ENCODE results near the gene GJD4. TPM values are rescaled to one million over a fixed set of nuclear protein-coding genes. Genes with fewer than 3 reads are reported as not detected.

The GJD4 gene
- total RNA-seq, 2 donors from 2014 or later, result not detected

DNA sequence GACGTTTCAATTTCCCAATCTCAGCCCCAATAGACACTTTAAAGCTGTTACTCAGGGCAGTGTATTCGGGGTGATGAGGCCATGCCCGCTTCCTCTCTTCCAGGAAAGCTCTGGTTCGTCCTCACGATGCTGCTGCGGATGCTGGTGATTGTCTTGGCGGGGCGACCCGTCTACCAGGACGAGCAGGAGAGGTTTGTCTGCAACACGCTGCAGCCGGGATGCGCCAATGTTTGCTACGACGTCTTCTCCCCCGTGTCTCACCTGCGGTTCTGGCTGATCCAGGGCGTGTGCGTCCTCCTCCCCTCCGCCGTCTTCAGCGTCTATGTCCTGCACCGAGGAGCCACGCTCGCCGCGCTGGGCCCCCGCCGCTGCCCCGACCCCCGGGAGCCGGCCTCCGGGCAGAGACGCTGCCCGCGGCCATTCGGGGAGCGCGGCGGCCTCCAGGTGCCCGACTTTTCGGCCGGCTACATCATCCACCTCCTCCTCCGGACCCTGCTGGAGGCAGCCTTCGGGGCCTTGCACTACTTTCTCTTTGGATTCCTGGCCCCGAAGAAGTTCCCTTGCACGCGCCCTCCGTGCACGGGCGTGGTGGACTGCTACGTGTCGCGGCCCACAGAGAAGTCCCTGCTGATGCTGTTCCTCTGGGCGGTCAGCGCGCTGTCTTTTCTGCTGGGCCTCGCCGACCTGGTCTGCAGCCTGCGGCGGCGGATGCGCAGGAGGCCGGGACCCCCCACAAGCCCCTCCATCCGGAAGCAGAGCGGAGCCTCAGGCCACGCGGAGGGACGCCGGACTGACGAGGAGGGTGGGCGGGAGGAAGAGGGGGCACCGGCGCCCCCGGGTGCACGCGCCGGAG is 2.6 kb downstream of the GJD4 start:
- intact Hi-C loops (cut with DNase I), result loop anchor here in 1 of 2 donors (10.0 kb wide), 1 partner anchor 373 kb away; no protein-coding TSS in a partner anchor
- DNase-seq, result peak; percentile 33

DNA sequence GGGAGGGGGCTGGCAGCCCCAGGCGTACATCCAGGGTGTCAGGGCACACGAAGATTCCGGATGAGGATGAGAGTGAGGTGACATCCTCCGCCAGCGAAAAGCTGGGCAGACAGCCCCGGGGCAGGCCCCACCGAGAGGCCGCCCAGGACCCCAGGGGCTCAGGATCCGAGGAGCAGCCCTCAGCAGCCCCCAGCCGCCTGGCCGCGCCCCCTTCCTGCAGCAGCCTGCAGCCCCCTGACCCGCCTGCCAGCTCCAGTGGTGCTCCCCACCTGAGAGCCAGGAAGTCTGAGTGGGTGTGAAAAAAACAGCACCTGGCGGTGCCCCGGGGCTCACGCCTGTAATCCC is 3.2 kb downstream of the GJD4 start:
- DNase-seq (no peak), ATAC-seq (peak; percentile 11 to 23)
- intact Hi-C loops (cut with DNase I), result loop anchor here in 1 of 2 donors (10.0 kb wide), 1 partner anchor 373 kb away; no protein-coding TSS in a partner anchor

More for the DNA sequence above, 2.6 kb downstream of the GJD4 start:
- ATAC-seq, result peak; percentile 27 to 60

DNA sequence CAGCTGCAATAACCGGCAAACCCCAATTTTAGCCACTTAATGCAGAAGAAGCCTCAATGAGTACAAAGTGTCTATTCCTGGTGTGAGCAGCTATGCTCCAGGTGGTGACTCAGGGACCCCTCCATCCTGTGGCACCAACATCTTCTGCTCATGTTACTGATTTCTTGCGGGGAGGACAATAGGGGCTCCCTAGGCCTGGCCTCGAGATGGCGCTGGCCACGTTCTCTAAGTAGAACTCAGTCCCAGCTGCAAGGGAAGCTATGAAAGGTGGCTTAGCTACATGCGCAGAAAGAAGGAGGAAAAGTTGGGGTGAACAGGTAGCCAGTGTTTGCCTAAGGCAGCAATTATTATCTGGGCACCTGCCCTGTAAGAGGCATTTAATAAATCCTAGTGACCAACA is 6.6 kb downstream of the GJD4 start:
- DNase-seq, result no peak
- intact Hi-C loops (cut with DNase I), result no loop called here

DNA sequence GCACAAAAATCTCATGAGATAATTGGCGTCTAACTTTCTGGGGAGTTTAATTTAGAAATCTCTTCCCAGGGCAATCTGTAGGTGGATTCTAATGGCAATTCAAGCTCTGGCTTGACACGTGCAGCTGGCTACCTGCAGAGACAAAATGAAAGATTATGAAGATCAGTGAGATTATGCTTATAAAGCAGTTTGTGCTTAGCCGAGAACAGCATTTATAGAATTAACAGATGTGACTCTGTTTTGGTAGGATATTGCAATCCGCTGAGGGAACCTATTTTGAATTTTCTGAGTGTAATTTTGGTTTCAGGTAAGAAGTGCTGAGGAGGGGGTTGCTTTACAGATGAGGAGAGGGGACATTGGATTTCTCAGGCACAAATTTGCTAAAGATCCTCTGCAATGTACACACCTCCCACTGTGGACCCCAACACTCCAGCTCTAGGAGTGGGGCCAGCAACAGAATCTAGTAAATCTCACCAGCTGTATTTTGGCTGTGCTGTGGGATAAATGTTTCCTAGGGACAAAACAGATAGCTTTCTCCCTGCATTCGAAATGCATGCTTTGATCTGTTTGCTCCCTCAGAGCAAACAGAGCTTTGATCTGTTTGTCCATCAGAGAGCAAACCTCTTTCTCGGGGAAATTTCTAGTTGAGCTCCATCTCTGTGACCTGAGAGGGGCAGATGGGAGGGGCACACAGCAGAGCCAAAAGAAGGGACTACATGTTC is 7.4 kb downstream of the GJD4 start:
- intact Hi-C loops (cut with DNase I), result no loop called here
- DNase-seq (no peak), ATAC-seq (no peak)

More for the DNA sequence above, 6.6 kb downstream of the GJD4 start:
- no peak for ATAC-seq

DNA sequence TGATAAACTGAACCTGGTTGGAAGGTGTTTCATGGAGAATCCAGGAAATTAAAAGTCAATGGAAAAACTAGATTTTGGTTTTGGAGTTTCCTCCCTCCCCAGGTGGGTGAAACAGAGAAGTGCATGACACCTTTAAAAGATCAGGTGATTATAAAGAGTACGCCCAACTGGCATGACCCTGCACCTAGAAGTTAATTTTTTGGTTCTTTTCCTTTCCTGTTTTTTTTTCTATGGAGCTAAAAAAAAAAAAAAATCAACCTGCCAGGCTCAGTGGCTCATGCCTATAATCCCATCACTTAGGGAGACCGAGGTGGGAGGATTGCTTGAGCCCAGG is 7.9 kb downstream of the GJD4 start:
- intact Hi-C loops (cut with DNase I), result no loop called here
- no peak for ATAC-seq
- DNase-seq, result no peak

DNA sequence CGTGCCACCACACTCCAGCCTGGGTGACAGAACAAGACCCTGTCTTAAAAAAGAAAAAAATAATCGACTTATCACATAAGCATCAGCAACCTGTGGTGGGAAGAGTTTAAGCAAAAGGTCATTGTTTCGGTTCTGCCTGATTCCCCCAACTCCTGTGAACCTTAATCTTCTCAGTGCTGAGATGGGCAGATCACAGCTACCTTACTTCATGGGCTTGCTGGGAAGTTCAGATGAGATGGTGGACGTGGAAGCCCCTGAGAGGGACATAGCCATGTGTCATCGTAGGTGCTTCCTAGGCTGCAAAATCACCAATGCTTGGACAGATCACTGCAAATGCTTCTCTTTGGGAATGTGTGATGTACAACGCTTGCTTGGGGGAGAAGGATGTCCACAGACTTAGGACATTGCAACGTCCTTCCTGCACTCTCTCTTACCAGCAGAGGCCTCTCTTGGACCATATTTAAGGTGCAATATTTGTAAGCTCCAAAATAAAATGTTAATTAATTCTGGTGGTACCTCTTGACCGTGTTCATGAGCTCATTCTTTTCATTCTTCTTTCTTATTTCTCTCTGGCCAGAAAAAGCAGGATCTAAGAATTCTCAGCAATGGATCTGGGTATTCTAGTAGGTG is 8.6 kb downstream of the GJD4 start:
- intact Hi-C loops (cut with DNase I), result no loop called here
- ATAC-seq (no peak), DNase-seq (no peak)

DNA sequence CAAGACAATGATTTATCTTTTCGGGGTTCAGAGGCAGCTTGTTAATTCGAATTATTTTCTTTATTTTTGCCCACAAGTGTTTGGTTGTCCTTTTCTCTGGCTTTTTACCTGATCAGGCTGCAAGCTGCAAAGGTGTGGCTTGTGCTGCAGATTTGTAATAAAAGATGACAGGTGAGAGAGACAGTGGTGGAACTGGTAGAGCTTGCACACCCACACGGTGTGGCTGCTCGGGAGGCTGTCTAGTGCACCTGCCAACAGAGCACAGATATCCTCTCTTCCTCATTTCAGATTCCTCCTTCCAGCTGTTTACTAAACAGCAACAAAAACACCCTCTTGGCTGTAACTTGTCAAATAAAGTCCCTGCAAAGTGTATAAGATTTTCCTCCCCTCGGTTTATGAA is 9.2 kb downstream of the GJD4 start:
- intact Hi-C loops (cut with DNase I), result no loop called here
- ATAC-seq (no peak), DNase-seq (no peak)

DNA sequence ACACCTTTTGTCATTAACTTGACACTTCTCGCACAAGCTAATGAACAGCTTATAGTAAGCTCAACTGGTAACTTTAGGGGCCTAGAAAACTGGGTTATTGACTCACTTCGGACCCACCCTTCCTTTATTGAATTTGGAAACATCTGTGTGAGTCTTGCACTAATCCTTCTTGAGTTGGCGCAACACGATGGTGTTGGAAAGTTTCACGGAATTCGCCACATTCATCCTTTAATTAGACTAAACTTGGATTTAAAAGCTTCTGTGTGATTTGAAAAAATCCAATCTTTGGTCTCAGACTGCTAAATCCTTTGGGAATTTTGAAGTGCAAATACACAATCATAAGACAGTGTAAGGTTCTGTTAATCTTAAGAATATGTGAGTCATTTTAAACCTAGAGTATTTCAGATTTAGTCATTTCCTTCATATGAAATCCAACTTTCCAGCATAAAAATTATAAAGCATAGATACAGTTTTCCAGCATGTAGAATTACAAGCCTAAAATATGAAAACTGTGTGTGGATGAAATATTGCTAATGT is 21.9 kb downstream of the GJD4 start:
- ATAC-seq, result no peak
- DNase-seq, result no peak
- intact Hi-C loops (cut with DNase I), result no loop called here

DNA sequence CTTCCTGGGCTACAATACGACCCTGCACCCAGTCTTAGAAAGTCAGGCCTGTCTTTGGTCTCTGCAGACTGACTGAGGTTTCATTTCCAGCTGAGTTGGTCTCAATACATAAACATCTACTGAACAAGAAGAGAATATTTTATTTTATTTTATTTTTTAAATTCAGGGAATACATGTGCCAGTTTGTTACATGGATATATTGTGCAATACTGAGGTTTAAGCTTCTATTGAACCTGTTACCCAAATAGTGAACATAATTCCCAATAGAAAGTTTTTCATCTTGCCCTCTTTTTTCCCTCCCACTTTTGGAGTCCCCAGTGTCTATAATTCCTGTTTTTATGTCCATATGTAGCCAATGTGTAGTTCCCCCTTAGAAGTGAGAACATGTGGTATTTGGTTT is 26.3 kb downstream of the GJD4 start:
- no peak for ATAC-seq
- DNase-seq, result no peak
- intact Hi-C loops (cut with DNase I), result loop anchor here (10.0 kb wide), 2 partner anchors 373 to 1243 kb away; no protein-coding TSS in a partner anchor

DNA sequence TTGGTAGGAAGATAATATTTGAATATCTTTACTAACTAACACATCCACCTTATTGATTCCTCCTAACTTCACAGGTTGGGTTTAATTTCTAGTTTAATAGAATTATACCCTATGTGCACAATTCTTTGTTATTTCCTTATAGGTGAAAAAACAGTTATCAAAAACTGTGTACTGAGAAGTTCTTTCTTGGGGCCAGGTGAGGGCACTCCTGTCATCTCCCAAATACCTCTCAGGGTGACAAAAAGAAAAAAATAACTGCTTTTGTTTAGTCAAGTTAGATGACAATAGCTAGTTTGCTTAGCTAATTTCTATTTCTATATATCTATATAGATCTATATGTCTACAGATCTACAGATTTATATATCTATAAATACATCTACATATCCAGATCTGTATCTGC is 26.9 kb downstream of the GJD4 start:
- DNase-seq (no peak), ATAC-seq (no peak)
- intact Hi-C loops (cut with DNase I), result loop anchor here (10.0 kb wide), 2 partner anchors 373 to 1243 kb away; no protein-coding TSS in a partner anchor

DNA sequence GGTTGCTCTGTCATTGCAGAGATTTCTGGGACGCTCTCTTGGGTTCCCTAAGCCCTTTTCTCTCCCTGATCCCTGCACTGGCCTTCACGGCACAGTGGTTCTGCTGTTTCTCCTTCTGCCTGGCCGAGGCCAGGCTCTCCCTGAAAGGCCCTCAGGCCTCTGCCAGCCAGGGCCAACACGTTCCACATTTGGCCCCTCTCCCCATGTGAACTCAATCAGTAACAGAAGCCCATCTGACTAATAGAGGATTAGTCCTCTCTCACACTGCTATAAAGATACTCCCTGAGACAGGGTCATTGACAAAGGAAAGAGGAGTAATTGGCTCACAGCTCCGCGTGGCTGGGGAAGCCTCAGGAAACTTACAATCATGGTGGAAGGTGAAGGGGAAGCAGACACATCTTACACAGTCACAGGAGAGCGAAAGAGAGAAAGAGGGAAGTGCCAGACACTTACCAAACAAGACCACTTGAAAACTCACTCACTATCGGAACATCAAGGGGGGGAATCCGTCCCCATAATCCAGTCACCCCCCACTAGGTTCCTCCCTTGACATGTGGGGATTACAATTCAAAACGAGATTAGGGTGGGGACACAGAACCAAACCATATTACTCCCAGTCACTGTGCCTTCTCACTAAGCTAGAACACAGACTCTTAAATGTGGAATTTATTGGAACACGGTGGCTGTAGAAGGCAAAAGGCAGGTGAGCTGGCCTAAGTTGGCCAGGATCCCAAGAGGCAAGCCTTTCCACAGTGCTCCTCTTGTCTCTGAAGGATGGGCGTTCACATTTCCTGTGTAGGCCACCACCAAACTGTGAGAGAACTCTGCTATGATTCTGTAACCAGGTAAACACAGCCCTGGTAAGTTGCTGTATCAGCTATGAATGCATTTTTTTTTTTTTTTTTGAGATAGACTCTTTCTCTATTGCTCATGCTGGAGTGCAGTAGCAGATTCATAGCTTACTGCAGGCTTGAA is 28.2 kb downstream of the GJD4 start:
- intact Hi-C loops (cut with DNase I), result loop anchor here (10.0 kb wide), 2 partner anchors 372 to 1242 kb away; no protein-coding TSS in a partner anchor
- ATAC-seq (no peak), DNase-seq (no peak)

DNA sequence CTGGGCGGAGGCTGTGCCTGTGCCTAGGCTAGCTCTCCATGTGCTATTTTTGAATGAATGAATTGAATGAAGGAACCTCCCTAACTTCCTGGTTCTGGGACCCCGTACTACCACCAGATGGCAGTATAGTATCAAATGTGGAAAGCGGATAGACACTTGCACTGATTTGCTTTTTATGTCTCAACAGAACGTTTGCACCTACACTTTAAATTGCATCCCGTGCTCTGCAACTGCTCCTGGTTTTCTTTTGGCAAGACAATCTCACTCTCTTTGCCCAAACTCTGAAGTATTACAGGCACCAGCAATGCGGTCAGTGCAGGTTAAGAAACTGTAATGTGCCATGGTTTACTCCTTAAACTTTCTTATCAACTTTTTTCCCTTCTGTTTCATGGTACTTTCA is 30.4 kb downstream of the GJD4 start:
- ATAC-seq, result peak; percentile 59 to 61
- DNase-seq, result no peak
- intact Hi-C loops (cut with DNase I), result loop anchor here (2.0 to 10.0 kb wide), 7 partner anchors 292 to 1242 kb away; no protein-coding TSS in a partner anchor

DNA sequence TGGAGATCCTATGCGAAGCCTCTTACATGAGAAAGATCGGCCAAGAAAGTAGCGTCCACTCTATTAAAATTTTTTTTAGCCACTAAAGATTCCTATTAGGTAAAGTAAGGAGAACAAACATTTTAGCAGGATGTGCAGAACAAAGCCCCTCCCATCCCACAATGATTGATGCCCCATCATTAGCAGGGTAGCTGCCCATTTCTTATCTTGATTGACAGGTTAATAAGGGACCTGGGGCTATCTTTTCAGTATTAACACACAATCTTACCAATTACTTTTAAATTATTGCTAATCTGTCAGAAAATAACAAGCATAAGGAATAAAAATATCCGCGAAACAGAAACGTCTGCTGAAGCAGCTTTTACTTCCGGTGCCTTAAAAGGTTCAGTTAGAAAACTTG is 31.8 kb downstream of the GJD4 start:
- intact Hi-C loops (cut with DNase I), result loop anchor here (5.0 to 10.0 kb wide), 6 partner anchors 290 to 1240 kb away; no protein-coding TSS in a partner anchor
- ATAC-seq (no peak), DNase-seq (no peak)

DNA sequence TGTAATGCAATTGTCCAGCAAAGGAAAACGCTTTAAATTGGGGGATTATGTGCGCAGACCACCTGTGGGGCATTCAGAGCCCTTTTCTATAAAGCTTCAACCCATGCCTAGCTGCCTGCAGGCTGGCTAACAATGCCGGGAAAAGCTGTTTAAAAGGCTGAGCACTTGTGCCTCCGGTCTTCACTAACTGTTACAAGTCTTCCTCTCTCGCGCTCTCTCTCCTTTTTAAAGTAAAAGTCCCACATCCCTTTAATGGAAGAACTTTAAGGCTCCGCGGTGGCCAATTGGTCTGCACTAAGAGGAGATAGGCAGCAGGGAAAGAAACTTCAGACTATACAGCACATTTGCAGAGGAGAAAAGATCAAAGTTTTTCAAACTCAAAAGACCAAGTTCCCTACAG is 32.3 kb downstream of the GJD4 start:
- ATAC-seq (no peak), DNase-seq (no peak)
- intact Hi-C loops (cut with DNase I), result loop anchor here (5.0 to 10.0 kb wide), 6 partner anchors 290 to 1240 kb away; no protein-coding TSS in a partner anchor

DNA sequence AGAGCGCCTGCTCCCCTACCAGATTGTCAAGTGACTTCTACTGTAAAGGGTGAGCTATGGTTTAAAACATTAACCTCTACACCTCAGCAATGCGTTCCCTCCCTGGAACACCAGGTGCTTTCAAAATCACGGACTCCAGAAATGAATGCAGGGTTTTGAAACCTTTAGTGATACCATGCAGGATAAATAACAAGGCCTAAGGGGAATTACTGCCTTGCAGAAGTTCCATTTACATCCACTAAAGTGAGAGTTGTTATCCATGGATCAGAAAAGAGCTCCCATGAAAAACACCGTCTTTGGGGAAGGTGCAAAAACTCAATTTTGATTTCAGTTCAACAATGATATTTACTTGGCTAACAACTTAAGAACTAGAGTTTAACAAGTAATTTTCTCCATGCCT is 33.0 kb downstream of the GJD4 start:
- intact Hi-C loops (cut with DNase I), result loop anchor here (5.0 to 10.0 kb wide), 6 partner anchors 289 to 1239 kb away; no protein-coding TSS in a partner anchor
- DNase-seq, result no peak
- ATAC-seq, result no peak

DNA sequence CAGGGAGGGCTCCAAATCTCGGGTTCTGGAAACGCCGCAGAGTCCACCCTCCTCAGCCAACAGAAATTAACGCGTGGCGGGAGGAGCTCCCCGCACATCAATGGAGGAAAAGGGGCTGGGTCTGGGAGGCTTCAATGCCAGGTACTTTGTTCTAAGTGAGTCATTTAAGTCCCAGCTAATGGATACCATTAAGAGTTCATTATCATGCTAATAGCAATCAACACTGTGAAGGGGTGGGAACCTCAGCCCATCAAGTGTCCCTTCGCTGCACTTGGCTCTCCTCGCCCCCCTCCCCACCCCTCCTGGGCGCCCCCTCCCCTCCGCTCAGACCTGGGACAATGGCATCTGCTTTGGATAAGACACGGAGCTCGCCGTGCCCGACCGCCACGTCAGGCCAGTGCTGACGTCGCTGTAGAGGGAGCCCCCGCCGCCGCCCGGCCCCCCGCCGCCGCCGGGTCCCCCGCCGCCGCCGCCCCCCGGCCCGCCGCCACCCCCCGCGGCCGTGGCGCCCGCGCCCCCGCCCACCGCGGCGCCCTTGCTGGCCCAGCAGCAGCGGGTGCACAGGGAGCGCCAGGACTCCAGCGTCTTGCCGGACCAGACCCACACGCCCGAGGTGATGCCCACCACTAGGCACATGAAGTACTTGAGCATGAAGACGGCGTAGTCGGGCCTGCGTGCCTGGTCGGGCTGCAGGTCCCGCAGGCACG is 34.0 kb downstream of the GJD4 start:
- intact Hi-C loops (cut with DNase I), result loop anchor here (5.0 to 10.0 kb wide), 6 partner anchors 288 to 1238 kb away; no protein-coding TSS in a partner anchor
- ATAC-seq (no peak), DNase-seq (no peak)

DNA sequence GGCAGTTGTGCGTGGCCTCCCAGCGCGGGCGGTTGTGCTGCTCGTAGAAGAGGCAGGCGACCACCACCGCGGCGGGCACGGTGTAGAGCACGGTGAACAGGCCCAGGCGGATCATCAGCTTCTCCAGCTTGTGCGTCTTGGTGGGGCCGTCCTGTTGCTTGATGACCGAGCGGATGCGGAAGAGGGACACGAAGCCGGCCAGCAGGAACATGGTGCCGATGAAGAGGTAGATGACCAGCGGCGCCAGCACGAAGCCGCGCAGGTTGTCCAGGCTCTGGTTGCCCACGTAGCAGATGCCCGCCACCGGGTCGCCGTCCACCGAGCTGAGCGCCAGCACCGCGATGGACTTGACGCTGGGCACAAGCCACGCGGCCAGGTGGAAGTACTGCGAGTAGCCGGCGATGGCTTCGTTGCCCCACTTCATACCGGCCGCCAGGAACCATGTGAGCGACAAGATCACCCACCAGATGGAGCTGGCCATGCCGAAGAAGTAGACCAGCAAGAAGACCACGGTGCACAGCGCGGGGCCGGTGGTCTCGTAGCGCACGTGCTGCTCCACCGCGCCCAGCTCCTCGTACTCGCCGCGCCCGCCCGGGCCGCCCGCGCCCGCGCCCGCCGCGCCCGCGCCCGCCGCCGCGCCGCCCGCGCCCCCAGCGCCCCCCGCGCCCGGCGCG is 34.7 kb downstream of the GJD4 start:
- DNase-seq (peak; percentile 43), ATAC-seq (no peak)
- intact Hi-C loops (cut with DNase I), result loop anchor here (5.0 to 10.0 kb wide), 6 partner anchors 287 to 1237 kb away; no protein-coding TSS in a partner anchor

All from left cardiac atrium (tissue), 4 donors.